ENCODE results near the gene KSR1.

Gene KSR1

GRCh38 chr17:27579304-27579703 lies 123.1 kb downstream of the KSR1 start:
- no peak for DNase-seq (ENCODE audit: extremely low read depth, low read depth)
- no peak overlapping the region for H3K4me3 ChIP-seq (replicated peaks; ENCODE audit: low read depth, low read length)
- TF ChIP-seq CTCF (IDR thresholded peaks at IDR 0.05; ENCODE audit: low read depth, low read length, missing control alignments) = no peak

- TF ChIP-seq CTCF (IDR thresholded peaks at IDR 0.05; ENCODE audit: low read depth, low read length, missing control alignments) = no peak
- no peak for DNase-seq (ENCODE audit: extremely low read depth, low read depth)
- no peak overlapping the region for H3K4me3 ChIP-seq (replicated peaks; ENCODE audit: low read depth, low read length)
Measured at GRCh38 chr17:27579897-27580321, 123.7 kb downstream of the KSR1 start.

- TF ChIP-seq CTCF (IDR thresholded peaks at IDR 0.05; ENCODE audit: low read depth, low read length, missing control alignments) = no peak
- no peak for DNase-seq (ENCODE audit: extremely low read depth, low read depth)
Measured at GRCh38 chr17:27581016-27581415, 124.8 kb downstream of the KSR1 start.

GRCh38 chr17:27582696-27583095 lies 126.4 kb downstream of the KSR1 start:
- no peak for TF ChIP-seq CTCF (IDR thresholded peaks at IDR 0.05; ENCODE audit: low read depth, low read length, missing control alignments)
- DNase-seq (ENCODE audit: extremely low read depth, low read depth) = no peak
- H3K4me3 ChIP-seq (replicated peaks; ENCODE audit: low read depth, low read length) = no peak overlapping the region

More at GRCh38 chr17:27581016-27581415, 124.8 kb downstream of the KSR1 start:
- no peak overlapping the region for H3K4me3 ChIP-seq (replicated peaks; ENCODE audit: low read depth, low read length)

- no peak for TF ChIP-seq CTCF (IDR thresholded peaks at IDR 0.05; ENCODE audit: low read depth, low read length, missing control alignments)
- DNase-seq (ENCODE audit: extremely low read depth, low read depth) = no peak
- H3K4me3 ChIP-seq (replicated peaks; ENCODE audit: low read depth, low read length) = no peak overlapping the region
Measured at GRCh38 chr17:27585153-27585681, 129.0 kb downstream of the KSR1 start.

GRCh38 chr17:27585792-27586191 lies 129.5 kb downstream of the KSR1 start:
- TF ChIP-seq CTCF (IDR thresholded peaks at IDR 0.05; ENCODE audit: low read depth, low read length, missing control alignments) = no peak
- no peak overlapping the region for H3K4me3 ChIP-seq (replicated peaks; ENCODE audit: low read depth, low read length)
- DNase-seq (ENCODE audit: extremely low read depth, low read depth) = no peak

- no peak for DNase-seq (ENCODE audit: extremely low read depth, low read depth)
- H3K4me3 ChIP-seq (replicated peaks; ENCODE audit: low read depth, low read length) = no peak overlapping the region
- no peak for TF ChIP-seq CTCF (IDR thresholded peaks at IDR 0.05; ENCODE audit: low read depth, low read length, missing control alignments)
Measured at GRCh38 chr17:27586203-27586721, 130.0 kb downstream of the KSR1 start.
